ENCODE measurements around the gene TBC1D9B.
A peak's percentile ranks its signal among the peaks of the same experiment; 100 is the strongest.

TBC1D9B gene

GRCh38 chr5:179869641-179870402, 37.9 kb downstream of the TBC1D9B start:
- DNase-seq (ENCODE audit: low spot score) = no peak

- DNase-seq (ENCODE audit: low spot score) = no peak
Measured at GRCh38 chr5:179869101-179869500, 38.6 kb downstream of the TBC1D9B start.

- DNase-seq (ENCODE audit: low spot score) = no peak
Measured at GRCh38 chr5:179868541-179868940, 39.2 kb downstream of the TBC1D9B start.

GRCh38 chr5:179867476-179867875, 40.2 kb downstream of the TBC1D9B start:
- DNase-seq (ENCODE audit: low spot score) = no peak

- DNase-seq (ENCODE audit: low spot score) = no peak
Measured at GRCh38 chr5:179867079-179867465, 40.6 kb downstream of the TBC1D9B start.

- DNase-seq (ENCODE audit: low spot score) = peak; percentile 58
Measured at GRCh38 chr5:179866241-179867078, 41.2 kb downstream of the TBC1D9B start.

- no peak for DNase-seq (ENCODE audit: low spot score)
Measured at GRCh38 chr5:179865491-179866240, 42.0 kb downstream of the TBC1D9B start.

- DNase-seq (ENCODE audit: low spot score) = no peak
Measured at GRCh38 chr5:179864686-179865085, 43.0 kb downstream of the TBC1D9B start.

GRCh38 chr5:179863449-179864085, 44.1 kb downstream of the TBC1D9B start:
- DNase-seq (ENCODE audit: low spot score) = no peak

- DNase-seq (ENCODE audit: low spot score) = no peak
Measured at GRCh38 chr5:179862891-179863290, 44.8 kb downstream of the TBC1D9B start.

GRCh38 chr5:179862296-179862695, 45.4 kb downstream of the TBC1D9B start:
- DNase-seq (ENCODE audit: low spot score) = no peak

- DNase-seq (ENCODE audit: low spot score) = no peak
Measured at GRCh38 chr5:179860301-179860700, 47.4 kb downstream of the TBC1D9B start.

GRCh38 chr5:179858586-179859427, 48.9 kb downstream of the TBC1D9B start, which contains the start of gene MRNIP:
MRNIP (minus strand) TSS chr5:179858817; CDS start chr5:179858796, 21 bp downstream.
- peak; percentile 93 for DNase-seq (ENCODE audit: low spot score)

GRCh38 chr5:179858241-179858585, 49.5 kb downstream of the TBC1D9B start:
- DNase-seq (ENCODE audit: low spot score) = peak; percentile 65

GRCh38 chr5:179854356-179854755, 53.3 kb downstream of the TBC1D9B start:
- DNase-seq (ENCODE audit: low spot score) = no peak

GRCh38 chr5:179852993-179853547, 54.6 kb downstream of the TBC1D9B start:
- DNase-seq (ENCODE audit: low spot score) = peak; percentile 84

- no peak for DNase-seq (ENCODE audit: low spot score)
Measured at GRCh38 chr5:179841621-179842020, 66.1 kb downstream of the TBC1D9B start.

- no peak for DNase-seq (ENCODE audit: low spot score)
Measured at GRCh38 chr5:179840766-179841165, 66.9 kb downstream of the TBC1D9B start.

GRCh38 chr5:179840321-179840720, 67.4 kb downstream of the TBC1D9B start:
- DNase-seq (ENCODE audit: low spot score) = no peak

GRCh38 chr5:179839328-179840256, 68.1 kb downstream of the TBC1D9B start:
- DNase-seq (ENCODE audit: low spot score) = no peak

Measured in NAMALWA (cell line).